ENCODE results near the gene SEPTIN5. TPM values are rescaled to one million over a fixed set of nuclear protein-coding genes. Genes with fewer than 3 reads are reported as not detected.

SEPTIN5 gene
- total RNA-seq, 1 experiment from 2014 or later: 1.00 TPM

- Mint-ChIP-seq H3K27me3 (ENCODE audit: insufficient read depth, unreplicated experiment) (no peaks in the 10 kb centered on the region), H3K27ac (ENCODE audit: unreplicated experiment) (no peak overlapping the region), H3K36me3 (ENCODE audit: insufficient read depth, unreplicated experiment) (no peaks in the 10 kb centered on the region), H3K9me3 (ENCODE audit: unreplicated experiment) (no peaks in the 10 kb centered on the region), H3K4me3 (ENCODE audit: unreplicated experiment) (no peak overlapping the region), H3K4me1 (ENCODE audit: low read depth, unreplicated experiment) (no peaks in the 10 kb centered on the region)
- no TSS peak for BruUV-seq (replicated peaks)
- Histone ChIP-seq H3K9me3 (no peaks in the 10 kb centered on the region), H3K27me3 (replicated peaks; ENCODE audit: control insufficient read depth, insufficient read depth, low read length) (no peaks in the 10 kb centered on the region; the same call in 1 of the 2 replicates), H3K4me1 (no peaks in the 10 kb centered on the region), H3K36me3 (ENCODE audit: control insufficient read depth, insufficient read depth, low read length) (no peaks in the 10 kb centered on the region), H3K4me3 (ENCODE audit: low read depth, low read length) (no peak overlapping the region)
- no peak for TF ChIP-seq CTCF (IDR thresholded peaks at IDR 0.05; ENCODE audit: insufficient read depth in 1 of 2, low read depth in 1 of 2, low read length in 1 of 2, severe bottlenecking in 1 of 2, unreplicated experiment in 1 of 2)
- intact Hi-C loops (cut with micrococcal nuclease; ENCODE audit: unreplicated experiment): no loop called here
- CTCF ChIA-PET: interaction anchor here (0.9 to 1.1 kb wide), 3 partner anchors 11 to 22 kb away, joined by 3 to 4 read pairs (median 3); partner anchors contain the start of gene GP1BB
- POLR2A ChIA-PET: no interaction called here
- DNase-seq: no peak
These were observed 31.1 kb downstream of the SEPTIN5 start for GRCh38 chr22:19745155-19746101.

- no peak for DNase-seq
- H3K4me1 Mint-ChIP-seq (ENCODE audit: low read depth, unreplicated experiment): no peaks in the 10 kb centered on the region
- intact Hi-C loops (cut with micrococcal nuclease; ENCODE audit: unreplicated experiment): no loop called here
- no peaks in the 10 kb centered on the region for H3K36me3 Mint-ChIP-seq (ENCODE audit: insufficient read depth, unreplicated experiment)
- H3K27me3 Mint-ChIP-seq (ENCODE audit: insufficient read depth, unreplicated experiment): no peaks in the 10 kb centered on the region
- no TSS peak for BruUV-seq (replicated peaks)
- no peak overlapping the region for H3K4me3 Mint-ChIP-seq (ENCODE audit: unreplicated experiment)
- H3K9me3 ChIP-seq: no peaks in the 10 kb centered on the region
- no peak for TF ChIP-seq CTCF (IDR thresholded peaks at IDR 0.05; ENCODE audit: insufficient read depth in 1 of 2, low read depth in 1 of 2, low read length in 1 of 2, severe bottlenecking in 1 of 2, unreplicated experiment in 1 of 2)
- no peaks in the 10 kb centered on the region for H3K9me3 Mint-ChIP-seq (ENCODE audit: unreplicated experiment)
- H3K4me1 ChIP-seq: peaks cover 10% of the 10 kb centered on the region
- no peak overlapping the region for H3K27ac Mint-ChIP-seq (ENCODE audit: unreplicated experiment)
- H3K4me3 ChIP-seq (ENCODE audit: low read depth, low read length): no peak overlapping the region
- H3K27me3 ChIP-seq (replicated peaks; ENCODE audit: control insufficient read depth, insufficient read depth, low read length): no peaks in the 10 kb centered on the region; the same call in 1 of the 2 replicates
- POLR2A ChIA-PET: no interaction called here
- CTCF ChIA-PET: interaction anchor here (0.6 to 1.1 kb wide), 2 partner anchors 10 to 16 kb away, joined by 3 to 4 read pairs; no protein-coding TSS in a partner anchor
- H3K36me3 ChIP-seq (ENCODE audit: control insufficient read depth, insufficient read depth, low read length): no peaks in the 10 kb centered on the region
These were observed 32.4 kb downstream of the SEPTIN5 start for GRCh38 chr22:19746726-19747125.

GRCh38 chr22:19747551-19747950 is 33.2 kb downstream of the SEPTIN5 start:
- no peaks in the 10 kb centered on the region for H3K9me3 Mint-ChIP-seq (ENCODE audit: unreplicated experiment)
- Histone ChIP-seq H3K27me3 (replicated peaks; ENCODE audit: control insufficient read depth, insufficient read depth, low read length) (no peaks in the 10 kb centered on the region; the same call in 1 of the 2 replicates), H3K9me3 (no peaks in the 10 kb centered on the region), H3K36me3 (ENCODE audit: control insufficient read depth, insufficient read depth, low read length) (no peaks in the 10 kb centered on the region), H3K4me1 (peaks cover 11% of the 10 kb centered on the region), H3K4me3 (ENCODE audit: low read depth, low read length) (no peak overlapping the region)
- H3K36me3 Mint-ChIP-seq (ENCODE audit: insufficient read depth, unreplicated experiment): no peaks in the 10 kb centered on the region
- no peak overlapping the region for H3K27ac Mint-ChIP-seq (ENCODE audit: unreplicated experiment)
- H3K4me3 Mint-ChIP-seq (ENCODE audit: unreplicated experiment): no peak overlapping the region
- no TSS peak for BruUV-seq (replicated peaks)
- TF ChIP-seq CTCF (IDR thresholded peaks at IDR 0.05; ENCODE audit: insufficient read depth in 1 of 2, low read depth in 1 of 2, low read length in 1 of 2, severe bottlenecking in 1 of 2, unreplicated experiment in 1 of 2): no peak
- ChIA-PET CTCF (no interaction called here), POLR2A (no interaction called here)
- no peak for DNase-seq
- no peaks in the 10 kb centered on the region for H3K27me3 Mint-ChIP-seq (ENCODE audit: insufficient read depth, unreplicated experiment)
- H3K4me1 Mint-ChIP-seq (ENCODE audit: low read depth, unreplicated experiment): no peaks in the 10 kb centered on the region
- intact Hi-C loops (cut with micrococcal nuclease; ENCODE audit: unreplicated experiment): no loop called here

Measured in Caco-2 (cell line).